ENCODE results near the gene TMBIM1.
"Not testable (repeated sequence)": the region's sequence is repeated elsewhere in the genome, so short reads cannot be mapped to it uniquely, and the experiment has no call there.

TMBIM1 gene

DNA sequence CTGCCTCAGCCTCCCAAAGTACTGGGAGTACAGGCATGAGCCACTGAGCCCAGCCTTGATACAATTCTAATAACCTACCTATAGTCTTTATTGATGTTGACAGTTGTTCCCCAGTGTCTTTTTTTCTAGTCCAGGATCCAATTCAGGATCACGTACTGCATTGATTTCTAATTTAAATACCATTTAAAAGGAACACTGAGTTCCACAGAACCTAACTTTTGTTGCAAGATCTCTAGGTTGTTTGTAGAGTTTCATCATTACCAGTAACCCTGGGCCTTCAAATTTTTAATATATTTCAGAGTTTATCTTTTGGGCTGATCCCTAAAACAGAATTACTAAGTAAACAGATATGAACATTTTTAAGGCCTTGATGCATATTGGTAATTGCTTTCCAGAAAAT is 21.1 kb upstream of the TMBIM1 start:
- Histone ChIP-seq H3K9me3 (ENCODE audit: severe bottlenecking) (no peaks in the 10 kb centered on the region), H3K27ac (no peak overlapping the region), H3K27me3 (ENCODE audit: insufficient read depth, low read depth, severe bottlenecking) (no peaks in the 10 kb centered on the region), H3K4me3 (ENCODE audit: low read depth, low read length) (no peak overlapping the region), H3K36me3 (no peaks in the 10 kb centered on the region)
- TF ChIP-seq, protein P1, sequence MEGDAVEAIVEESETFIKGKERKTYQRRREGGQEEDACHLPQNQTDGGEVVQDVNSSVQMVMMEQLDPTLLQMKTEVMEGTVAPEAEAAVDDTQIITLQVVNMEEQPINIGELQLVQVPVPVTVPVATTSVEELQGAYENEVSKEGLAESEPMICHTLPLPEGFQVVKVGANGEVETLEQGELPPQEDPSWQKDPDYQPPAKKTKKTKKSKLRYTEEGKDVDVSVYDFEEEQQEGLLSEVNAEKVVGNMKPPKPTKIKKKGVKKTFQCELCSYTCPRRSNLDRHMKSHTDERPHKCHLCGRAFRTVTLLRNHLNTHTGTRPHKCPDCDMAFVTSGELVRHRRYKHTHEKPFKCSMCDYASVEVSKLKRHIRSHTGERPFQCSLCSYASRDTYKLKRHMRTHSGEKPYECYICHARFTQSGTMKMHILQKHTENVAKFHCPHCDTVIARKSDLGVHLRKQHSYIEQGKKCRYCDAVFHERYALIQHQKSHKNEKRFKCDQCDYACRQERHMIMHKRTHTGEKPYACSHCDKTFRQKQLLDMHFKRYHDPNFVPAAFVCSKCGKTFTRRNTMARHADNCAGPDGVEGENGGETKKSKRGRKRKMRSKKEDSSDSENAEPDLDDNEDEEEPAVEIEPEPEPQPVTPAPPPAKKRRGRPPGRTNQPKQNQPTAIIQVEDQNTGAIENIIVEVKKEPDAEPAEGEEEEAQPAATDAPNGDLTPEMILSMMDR (IDR thresholded peaks at IDR 0.05; ENCODE audit: low read depth, low read length), result no peak
- no peak for DNase-seq

DNA sequence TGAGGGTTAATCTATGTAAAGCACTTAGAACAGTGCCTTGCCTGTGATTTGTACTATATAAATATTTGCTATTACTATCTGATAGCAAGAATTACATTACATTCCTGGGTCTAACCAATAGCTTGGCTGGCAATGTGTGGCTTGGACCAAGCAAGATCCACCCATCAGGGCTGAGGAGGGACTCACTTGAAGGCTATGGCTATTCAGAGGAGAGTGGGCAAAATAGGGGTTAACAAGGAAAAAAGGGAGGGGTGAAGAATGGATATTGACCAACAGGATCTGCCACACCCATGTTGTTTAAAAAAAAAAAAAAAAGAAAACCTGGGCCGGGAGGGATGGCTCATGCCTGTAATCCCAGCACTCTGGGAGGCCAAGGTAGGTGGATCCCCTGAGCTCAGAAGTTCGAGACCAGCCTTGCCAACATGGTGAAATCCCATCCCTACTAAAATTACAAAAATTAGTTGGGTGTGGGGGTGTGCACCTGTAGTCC is 20.0 kb upstream of the TMBIM1 start:
- Histone ChIP-seq H3K4me3 (ENCODE audit: low read depth, low read length) (no peak overlapping the region), H3K27ac (no peak overlapping the region), H3K36me3 (no peaks in the 10 kb centered on the region), H3K27me3 (ENCODE audit: insufficient read depth, low read depth, severe bottlenecking) (no peaks in the 10 kb centered on the region), H3K9me3 (ENCODE audit: severe bottlenecking) (no peaks in the 10 kb centered on the region)
- TF ChIP-seq, protein P1 (IDR thresholded peaks at IDR 0.05; ENCODE audit: low read depth, low read length), result no peak
- no peak for DNase-seq

DNA sequence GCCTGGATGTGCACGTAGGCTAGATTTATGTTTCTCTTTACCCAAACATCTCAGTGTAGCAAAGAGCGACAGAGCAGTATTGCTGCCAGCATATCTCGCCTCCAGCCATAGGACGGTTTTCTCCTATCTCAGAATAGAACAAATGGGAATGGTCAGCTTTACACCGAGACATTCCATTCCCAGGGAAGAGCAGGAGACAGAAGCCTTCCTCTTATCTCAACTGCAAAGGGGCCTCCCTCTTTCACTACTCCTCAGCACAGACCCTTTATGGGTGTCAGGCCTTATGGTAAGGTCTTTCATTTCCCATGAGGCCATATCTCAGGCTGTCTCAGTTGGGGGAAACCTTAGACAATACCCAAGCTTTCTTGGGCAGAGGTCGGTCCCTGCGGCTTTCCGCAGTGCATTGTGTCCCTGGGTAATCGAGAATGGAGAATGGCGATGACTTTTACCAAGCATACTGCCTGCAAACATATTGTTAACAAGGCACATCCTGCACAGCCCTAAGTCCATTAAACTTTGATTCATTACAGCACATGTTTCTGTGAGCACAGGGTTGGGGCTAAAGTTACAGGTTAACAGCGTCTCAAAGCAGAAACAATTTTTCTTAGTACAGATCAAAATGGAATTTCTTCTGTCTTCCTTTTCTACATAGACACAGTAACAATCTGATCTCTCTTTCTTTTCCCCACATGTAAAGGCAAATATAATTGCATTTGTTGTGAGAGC is 19.4 kb upstream of the TMBIM1 start:
- H3K27me3 ChIP-seq (ENCODE audit: insufficient read depth, low read depth, severe bottlenecking); H3K27ac ChIP-seq; H3K36me3 ChIP-seq; H3K9me3 ChIP-seq (ENCODE audit: severe bottlenecking); H3K4me3 ChIP-seq (ENCODE audit: low read depth, low read length); DNase-seq: not testable (repeated sequence)

DNA sequence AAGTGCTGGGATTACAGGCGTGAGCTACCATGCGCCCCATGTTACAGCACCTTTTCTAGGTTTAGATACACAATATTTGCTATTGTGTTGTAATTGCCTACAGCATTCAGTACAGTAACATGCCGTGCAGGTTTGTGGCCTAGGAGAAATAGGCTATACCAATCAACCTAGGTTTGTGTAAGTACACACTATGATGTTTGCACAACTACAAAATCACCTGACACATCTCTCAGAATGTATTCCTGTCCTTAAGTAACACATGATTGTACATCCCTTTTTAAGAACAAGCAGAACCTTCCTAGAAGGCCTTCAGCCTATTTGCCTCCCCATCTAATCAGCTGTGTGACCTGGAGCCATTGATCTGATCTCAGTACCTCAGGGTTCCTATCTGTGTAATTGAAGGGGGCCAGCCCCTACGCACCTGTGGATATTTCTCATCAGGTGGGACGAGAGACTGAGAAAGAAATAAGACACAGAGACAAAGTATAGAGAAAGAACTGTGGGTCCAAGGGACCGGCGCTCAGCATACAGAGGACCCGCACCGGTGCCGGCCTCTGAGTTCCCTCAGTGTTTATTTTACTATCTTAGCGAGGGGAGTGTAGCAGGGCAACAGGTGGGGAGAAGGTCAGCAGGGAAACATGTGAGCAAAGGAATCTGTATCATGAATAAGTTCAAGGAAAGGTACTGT is 18.7 kb upstream of the TMBIM1 start:
- H3K4me3 ChIP-seq (ENCODE audit: low read depth, low read length), result no peak overlapping the region
- no peak overlapping the region for H3K27ac ChIP-seq
- TF ChIP-seq, protein P1 (IDR thresholded peaks at IDR 0.05; ENCODE audit: low read depth, low read length), result no peak
- no peaks in the 10 kb centered on the region for H3K36me3 ChIP-seq
- H3K9me3 ChIP-seq (ENCODE audit: severe bottlenecking), result no peaks in the 10 kb centered on the region
- H3K27me3 ChIP-seq (ENCODE audit: insufficient read depth, low read depth, severe bottlenecking), result no peaks in the 10 kb centered on the region
- no peak for DNase-seq

- H3K36me3 ChIP-seq, result no peaks in the 10 kb centered on the region
These were observed 15.2 kb upstream of the TMBIM1 start for GRCh38 chr2:218307415-218308090.

More at GRCh38 chr2:218307415-218308090, 15.2 kb upstream of the TMBIM1 start:
- Histone ChIP-seq H3K27me3 (ENCODE audit: insufficient read depth, low read depth, severe bottlenecking) (no peaks in the 10 kb centered on the region), H3K9me3 (ENCODE audit: severe bottlenecking) (no peaks in the 10 kb centered on the region), H3K27ac (no peak overlapping the region), H3K4me3 (ENCODE audit: low read depth, low read length) (no peak overlapping the region)
- TF ChIP-seq, protein P1 (IDR thresholded peaks at IDR 0.05; ENCODE audit: low read depth, low read length), result no peak
- DNase-seq, result no peak
